HG02642 (cell line): ENCODE measurements around the gene SUN5.
"Not testable (repeated sequence)": the region's sequence is repeated elsewhere in the genome, so short reads cannot be mapped to it uniquely, and the experiment has no call there.

ENCODE experiments used
- ATAC-seq: cut with Tn5 transposase; IDR thresholded peaks from one replicate; pipeline ENCODE4 v1.9.1; 2021; ENCODE audit warnings: mild to moderate bottlenecking; ENCODE audit not compliant: unreplicated experiment, poor library complexity

Gene SUN5

DNA sequence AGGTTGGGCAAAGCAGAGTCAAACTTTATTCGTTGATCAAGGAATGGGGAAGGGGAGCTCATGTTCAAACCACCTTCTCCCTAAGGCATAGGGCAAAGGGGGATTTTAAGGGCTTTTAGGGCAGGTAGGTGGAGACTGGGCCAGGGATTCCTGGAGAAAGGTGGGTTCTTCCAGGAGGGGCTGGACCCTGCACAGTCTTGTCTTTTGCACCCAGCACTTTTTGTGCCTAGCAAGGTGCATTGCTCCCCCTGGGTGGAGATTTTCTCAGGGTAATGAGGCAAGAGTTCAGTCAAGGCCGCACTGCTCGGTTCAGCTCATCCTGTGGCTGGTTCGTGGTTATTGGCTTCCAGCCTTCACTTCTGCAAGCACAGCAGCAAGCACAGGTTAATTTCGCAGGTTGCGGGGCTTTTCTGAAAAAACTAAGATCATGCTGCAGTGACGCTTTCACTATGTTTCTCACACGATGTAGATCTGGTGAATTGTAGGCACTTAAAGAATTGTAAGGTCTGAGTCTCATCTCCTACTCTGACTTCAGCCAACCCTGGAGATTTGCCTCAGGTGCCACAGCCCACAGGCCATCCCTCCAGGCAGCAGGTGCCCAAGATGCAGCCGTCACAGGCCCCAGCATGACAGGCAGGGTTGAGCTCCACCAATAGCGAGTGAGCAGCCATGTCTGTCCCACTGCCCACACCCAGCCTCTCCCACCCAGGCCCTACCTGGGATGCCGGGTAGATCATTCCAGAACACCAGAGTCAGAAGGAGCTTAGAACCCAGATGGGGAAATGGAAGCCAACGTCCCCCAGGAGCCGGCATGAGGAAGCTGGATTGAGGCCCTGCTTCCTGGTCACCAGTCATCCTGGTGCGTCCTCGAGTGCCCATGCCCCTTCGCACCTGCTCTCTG, 37.1 kb downstream of the SUN5 start:
- ATAC-seq = no peak

- no peak for ATAC-seq
Measured at GRCh38 chr20:32966382-32966781, 37.9 kb downstream of the SUN5 start.

DNA sequence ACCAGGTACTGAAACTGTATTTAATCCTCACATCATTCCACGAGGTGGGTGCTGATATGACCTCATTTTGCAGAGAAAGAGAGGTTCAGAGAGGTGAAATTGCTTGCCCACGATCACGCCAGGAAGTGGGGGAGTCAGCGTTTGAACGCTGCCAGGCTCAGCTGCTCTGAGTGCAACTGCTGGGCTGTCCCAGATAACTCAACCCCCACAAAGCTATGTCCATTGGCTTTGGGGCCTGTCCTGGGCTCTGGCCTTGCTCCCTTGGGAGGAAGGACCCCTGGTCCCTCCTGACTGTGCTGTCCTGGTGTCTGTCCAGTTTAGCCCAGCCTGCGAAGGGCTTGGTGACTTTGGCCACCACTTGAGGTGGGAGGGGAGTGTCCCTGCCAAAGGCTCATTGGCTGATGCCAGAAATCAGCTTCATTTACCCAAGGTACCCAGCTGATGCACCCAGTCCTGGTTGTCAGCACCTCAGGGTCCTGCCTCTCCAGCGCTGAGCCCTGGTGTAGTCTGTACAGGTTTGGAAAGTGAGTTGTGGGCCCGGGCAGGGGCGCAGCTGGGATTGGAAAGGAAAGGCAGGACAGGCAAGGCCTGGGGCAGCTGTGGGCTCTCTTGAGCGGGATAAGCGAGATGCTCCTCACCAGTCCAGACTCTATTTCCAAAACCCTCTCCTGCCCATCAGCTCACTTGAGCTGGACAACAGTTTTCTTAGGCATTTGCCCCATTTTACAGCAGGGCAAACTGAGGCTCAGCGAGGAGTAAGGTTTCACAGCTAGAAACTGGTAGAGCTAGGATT, 38.5 kb downstream of the SUN5 start:
- no peak for ATAC-seq

- ATAC-seq = no peak
Measured at GRCh38 chr20:32965115-32965514, 39.1 kb downstream of the SUN5 start.

- ATAC-seq = no peak
Measured at GRCh38 chr20:32964575-32964974, 39.7 kb downstream of the SUN5 start.

- ATAC-seq = no peak
Measured at GRCh38 chr20:32963176-32963575, 41.1 kb downstream of the SUN5 start.

GRCh38 chr20:32962646-32963045, 41.6 kb downstream of the SUN5 start:
- not testable (repeated sequence) for ATAC-seq

DNA sequence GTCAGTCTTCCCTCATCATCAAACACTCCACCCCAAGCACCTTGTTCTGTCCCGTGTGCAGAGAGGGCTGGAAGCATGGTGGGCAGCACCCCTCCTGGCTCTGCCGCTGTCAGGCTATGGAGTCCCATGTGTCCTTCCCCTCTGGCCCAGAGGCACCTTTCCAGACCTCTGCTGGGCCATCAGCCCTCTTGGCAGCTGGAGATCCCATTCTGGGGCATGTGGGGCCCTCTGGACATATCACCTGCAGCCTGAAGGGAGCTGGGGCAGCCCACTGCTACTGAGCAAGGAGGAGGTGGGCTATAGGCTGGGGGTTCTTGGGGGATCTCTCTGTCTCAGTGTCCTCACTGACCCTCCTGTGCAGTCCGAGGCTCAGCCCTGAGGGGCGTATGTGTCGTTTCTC, 42.2 kb downstream of the SUN5 start:
- no peak for ATAC-seq

- ATAC-seq = no peak
Measured at GRCh38 chr20:32960849-32961731, 43.1 kb downstream of the SUN5 start.

GRCh38 chr20:32960222-32960518, 44.1 kb downstream of the SUN5 start:
- ATAC-seq = no peak

GRCh38 chr20:32959351-32960221, 44.6 kb downstream of the SUN5 start:
- ATAC-seq = no peak

DNA sequence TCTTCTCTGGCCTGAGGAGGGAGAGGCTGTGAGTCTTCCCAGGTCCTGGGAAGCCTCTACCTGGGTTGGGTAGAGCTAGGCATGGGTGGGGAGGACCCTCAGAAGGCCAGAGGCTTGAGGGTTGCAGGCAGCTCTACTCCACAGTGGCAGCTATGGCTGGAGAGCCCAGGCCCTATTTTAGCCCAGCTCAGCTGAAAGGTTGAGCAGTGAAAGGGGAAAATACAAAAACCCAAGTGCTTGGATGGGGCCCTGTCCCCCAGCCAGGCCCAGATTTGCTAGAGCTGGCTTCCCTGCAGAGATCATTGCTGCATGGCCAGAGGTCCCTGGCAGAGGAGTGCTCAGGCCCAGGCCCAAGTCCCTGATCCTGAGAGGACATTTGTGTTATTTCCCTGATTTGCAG, 45.7 kb downstream of the SUN5 start:
- no peak for ATAC-seq

GRCh38 chr20:32957459-32957858, 46.8 kb downstream of the SUN5 start:
- no peak for ATAC-seq

DNA sequence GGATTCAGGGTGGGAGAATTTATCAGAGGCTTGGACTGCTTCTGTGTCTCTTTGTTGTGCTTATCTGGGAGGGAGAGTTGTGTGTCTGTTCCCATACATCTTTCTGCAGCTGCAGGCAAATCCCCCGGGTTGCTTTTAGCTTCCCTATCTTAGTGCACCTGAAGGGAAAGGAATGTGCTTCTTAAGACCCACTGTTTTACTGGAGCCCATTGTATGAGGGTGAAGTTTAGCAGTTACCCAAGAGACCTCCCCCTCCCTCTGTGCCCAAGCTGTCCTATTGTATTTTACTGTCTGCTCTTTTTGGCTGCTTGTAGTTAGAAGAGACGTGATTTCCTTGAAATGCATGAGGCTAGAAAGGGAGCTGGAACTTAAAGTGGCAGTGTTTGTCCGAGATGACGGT, 53.7 kb downstream of the SUN5 start:
- ATAC-seq = not testable (repeated sequence)

DNA sequence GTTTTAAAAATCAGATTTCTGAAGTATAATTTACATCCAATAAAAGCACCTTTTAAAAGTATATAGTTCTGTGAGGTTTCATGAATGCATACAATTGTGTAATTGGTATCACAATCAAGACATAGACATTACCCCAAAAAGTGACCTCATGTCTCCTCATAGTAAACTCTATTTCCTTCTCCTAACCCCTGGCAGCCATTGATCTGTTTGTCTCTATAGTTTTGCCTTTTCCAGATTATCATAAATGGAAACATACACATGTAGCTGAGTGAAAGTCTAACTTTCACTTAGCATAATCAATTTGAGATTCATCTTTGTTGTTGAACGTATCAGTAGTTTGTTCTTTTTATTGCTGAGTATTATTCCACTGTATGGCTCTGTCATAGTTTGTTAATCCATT, 57.6 kb downstream of the SUN5 start:
- ATAC-seq = no peak

DNA sequence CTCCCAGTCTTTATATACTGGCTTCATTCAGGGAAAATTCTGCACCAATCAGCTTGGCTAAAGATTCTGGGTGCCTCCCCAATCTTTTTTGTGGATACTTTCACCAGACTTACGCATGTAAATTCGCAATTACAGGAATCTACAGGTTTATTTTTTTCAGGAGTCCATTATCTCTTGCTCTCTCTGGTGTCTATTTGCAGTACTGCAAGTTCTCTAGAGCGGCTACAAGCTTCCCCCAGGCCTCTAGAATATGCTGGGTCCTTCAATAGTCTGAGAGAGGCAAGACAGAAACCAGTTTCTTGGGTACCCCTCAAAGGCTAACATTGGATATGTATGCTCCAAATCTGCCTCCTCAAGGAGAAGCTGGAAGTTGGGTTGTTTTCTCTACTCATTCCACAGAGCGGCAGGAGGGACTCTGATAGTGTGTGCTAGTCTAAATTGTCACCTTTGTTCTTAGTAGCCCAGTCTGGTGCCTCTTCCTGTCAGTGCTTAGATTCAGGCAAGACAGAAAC, 58.5 kb downstream of the SUN5 start:
- no peak for ATAC-seq

GRCh38 chr20:32943490-32944052, 60.7 kb downstream of the SUN5 start:
- no peak for ATAC-seq

DNA sequence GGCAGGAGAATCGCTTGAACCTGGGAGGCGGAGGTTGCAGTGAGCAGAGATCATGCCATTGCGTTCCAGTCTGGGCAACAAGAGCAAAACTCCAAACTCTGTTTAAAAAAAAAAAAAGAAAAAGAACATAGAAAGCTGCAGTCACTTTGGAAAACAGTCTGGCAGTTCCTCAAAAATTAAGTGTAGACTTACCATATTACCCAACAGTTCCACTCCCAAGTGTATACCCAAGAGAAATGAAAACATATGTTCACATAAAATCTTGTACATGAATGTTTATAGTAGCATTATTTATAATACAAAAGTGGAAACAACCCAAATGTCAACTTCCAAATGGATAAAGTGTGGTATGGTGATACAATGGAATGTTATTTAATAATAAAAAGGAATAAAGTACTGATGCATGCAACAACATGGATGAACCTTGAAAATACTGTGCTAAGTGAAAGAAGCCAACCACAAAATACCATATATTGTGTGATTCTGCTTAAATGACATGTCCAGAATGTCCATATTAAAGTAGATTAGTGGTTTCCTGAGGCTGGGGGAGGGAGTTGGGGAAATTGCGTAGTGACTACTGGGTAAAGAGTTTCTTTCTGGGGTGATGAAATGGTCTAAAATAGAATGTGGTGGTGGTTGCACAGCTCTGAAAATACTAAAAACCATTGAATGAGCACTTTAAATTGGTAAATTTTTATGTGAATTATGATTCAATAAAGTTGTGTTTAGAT, 62.9 kb downstream of the SUN5 start:
- ATAC-seq = no peak

- no peak for ATAC-seq
Measured at GRCh38 chr20:32934580-32934979, 69.7 kb downstream of the SUN5 start.
